ENCODE results near the gene PIGN. TPM values are rescaled to one million over a fixed set of nuclear protein-coding genes. Genes with fewer than 3 reads are reported as not detected.

Gene PIGN
- total RNA-seq, 5 donors from 2014 or later (not counting 1 experiment from before 2014, with no cell fraction given): 19.5 to 24.0 (median 21.8) TPM

DNA sequence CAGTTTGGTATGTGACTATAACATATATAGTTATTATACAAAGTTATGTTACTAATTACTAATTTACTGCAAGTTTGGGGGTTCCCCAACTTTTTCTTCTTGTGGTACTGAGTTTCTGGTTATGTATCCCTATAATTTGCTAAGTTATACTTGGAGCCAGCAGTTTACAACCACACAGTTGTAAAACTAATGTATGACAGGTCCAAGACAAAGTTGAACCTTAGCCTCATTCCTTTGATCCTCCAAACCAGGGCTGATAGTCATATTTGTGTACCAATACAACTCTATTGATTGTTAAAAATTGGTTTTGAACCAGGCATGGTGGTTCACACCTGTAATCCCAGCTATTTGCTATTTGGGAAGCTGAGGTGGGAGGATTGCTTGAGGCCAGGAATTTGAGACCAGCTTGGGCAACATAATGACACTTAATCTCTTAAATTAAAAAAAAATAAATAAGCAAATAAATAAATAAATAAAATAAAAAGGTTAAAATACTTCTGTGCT lies 24.5 kb upstream of the PIGN start:
- POLR2A ChIA-PET: no interaction called here
- ATAC-seq (replicated peaks in 1 of 4) (no peak), DNase-seq (no peak)
- Histone ChIP-seq H3K36me3 (ENCODE audit: control insufficient read depth in 2 of 2, extremely low read depth in 1 of 2, insufficient read depth in 1 of 2, low read length in 1 of 2) (peaks cover 9 to 23% of the 10 kb centered on the region in 2 donors), H3K4me3 (ENCODE audit: control insufficient read depth in 1 of 2, extremely low read depth in 1 of 2, low read length in 1 of 2) (no peak overlapping the region), H3K4me1 (ENCODE audit: control insufficient read depth in 1 of 2, extremely low read depth in 1 of 2, insufficient read depth in 2 of 2, low read length in 2 of 2) (no peaks in the 10 kb centered on the region), H3K27ac (ENCODE audit: low read length) (no peak overlapping the region), H3K9me3 (no peaks in the 10 kb centered on the region), H3K27me3 (replicated peaks in 1 of 2; ENCODE audit: control insufficient read depth in 2 of 2, extremely low read depth in 1 of 2, insufficient read depth in 2 of 2, low read length in 1 of 2) (no peaks in the 10 kb centered on the region)
- H3K36me3 Mint-ChIP-seq: peaks cover 33% of the 10 kb centered on the region
- H3K27ac Mint-ChIP-seq: no peak overlapping the region
- H3K4me3 Mint-ChIP-seq: no peak overlapping the region
- CTCF ChIA-PET: interaction anchor here in 1 of 2 donors (1.0 kb wide), 1 partner anchor 9 kb away, joined by 3 read pairs; no protein-coding TSS in a partner anchor
- no peaks in the 10 kb centered on the region for H3K9me3 Mint-ChIP-seq
- peaks cover 47 to 56% (median 47%) of the 10 kb centered on the region in 3 donors for H3K4me1 Mint-ChIP-seq
- no peaks in the 10 kb centered on the region for H3K27me3 Mint-ChIP-seq

GRCh38 chr18:62210138-62210537 lies 23.3 kb upstream of the PIGN start:
- H3K36me3 Mint-ChIP-seq: peaks cover 29% of the 10 kb centered on the region
- Histone ChIP-seq H3K36me3 (ENCODE audit: control insufficient read depth in 2 of 2, extremely low read depth in 1 of 2, insufficient read depth in 1 of 2, low read length in 1 of 2) (peaks cover 9 to 23% of the 10 kb centered on the region in 2 donors), H3K27ac (ENCODE audit: low read length) (no peak overlapping the region), H3K9me3 (no peaks in the 10 kb centered on the region), H3K4me1 (ENCODE audit: control insufficient read depth in 1 of 2, extremely low read depth in 1 of 2, insufficient read depth in 2 of 2, low read length in 2 of 2) (no peaks in the 10 kb centered on the region), H3K27me3 (replicated peaks in 1 of 2; ENCODE audit: control insufficient read depth in 2 of 2, extremely low read depth in 1 of 2, insufficient read depth in 2 of 2, low read length in 1 of 2) (no peaks in the 10 kb centered on the region), H3K4me3 (ENCODE audit: control insufficient read depth in 1 of 2, extremely low read depth in 1 of 2, low read length in 1 of 2) (no peak overlapping the region)
- no peaks in the 10 kb centered on the region for H3K27me3 Mint-ChIP-seq
- POLR2A ChIA-PET: no interaction called here
- no peaks in the 10 kb centered on the region for H3K9me3 Mint-ChIP-seq
- H3K27ac Mint-ChIP-seq: no peak overlapping the region
- no CpG with 5 or more reads among the region's 1 CpG for WGBS (ENCODE audit: insufficient coverage)
- DNase-seq (no peak), ATAC-seq (replicated peaks in 1 of 4) (no peak)
- no peak overlapping the region for H3K4me3 Mint-ChIP-seq
- CTCF ChIA-PET: interaction anchor here (0.6 to 1.3 kb wide), 4 partner anchors 15 to 1047 kb away, joined by 3 to 4 read pairs (median 4); partner anchors contain the start of gene PIGN (in 1 of the 2)
- H3K4me1 Mint-ChIP-seq: peaks cover 54 to 62% (median 56%) of the 10 kb centered on the region in 3 donors

DNA sequence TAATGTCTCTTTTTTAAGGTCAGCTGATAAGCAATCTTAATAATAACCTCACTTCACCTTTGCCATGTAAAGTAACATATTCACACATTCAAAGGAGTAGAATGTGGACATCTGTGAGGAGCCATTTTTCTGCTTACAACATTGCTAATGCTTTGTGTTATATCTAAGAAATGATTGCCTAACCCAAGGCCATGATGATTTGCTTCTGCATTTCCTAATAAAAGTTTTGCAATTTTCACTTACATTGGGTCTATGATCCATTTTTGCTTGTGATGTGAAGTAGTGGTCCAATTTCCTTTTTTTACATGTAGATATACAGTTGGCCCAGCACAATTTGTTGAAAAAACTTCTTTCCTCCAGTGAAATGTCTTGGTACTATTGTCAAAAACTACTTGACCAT lies 22.2 kb upstream of the PIGN start:
- POLR2A ChIA-PET: no interaction called here

GRCh38 chr18:62206593-62206992 lies 19.7 kb upstream of the PIGN start:
- CTCF ChIA-PET: no interaction called here
- Mint-ChIP-seq H3K36me3 (peaks cover 18% of the 10 kb centered on the region), H3K9me3 (no peaks in the 10 kb centered on the region), H3K4me3 (no peak overlapping the region), H3K27ac (no peak overlapping the region), H3K27me3 (no peaks in the 10 kb centered on the region), H3K4me1 (peaks cover 57 to 62% (median 60%) of the 10 kb centered on the region in 3 donors)
- no peak overlapping the region for H3K27ac ChIP-seq (ENCODE audit: low read length)
- no peak for ATAC-seq (replicated peaks in 1 of 4)
- no peak overlapping the region for H3K4me3 ChIP-seq (ENCODE audit: control insufficient read depth in 1 of 2, extremely low read depth in 1 of 2, low read length in 1 of 2)
- H3K27me3 ChIP-seq (replicated peaks in 1 of 2; ENCODE audit: control insufficient read depth in 2 of 2, extremely low read depth in 1 of 2, insufficient read depth in 2 of 2, low read length in 1 of 2): no peaks in the 10 kb centered on the region
- POLR2A ChIA-PET: no interaction called here
- peaks cover 0 to 5% of the 10 kb centered on the region in 2 donors for H3K36me3 ChIP-seq (ENCODE audit: control insufficient read depth in 2 of 2, extremely low read depth in 1 of 2, insufficient read depth in 1 of 2, low read length in 1 of 2)
- no peaks in the 10 kb centered on the region for H3K9me3 ChIP-seq
- no peaks in the 10 kb centered on the region for H3K4me1 ChIP-seq (ENCODE audit: control insufficient read depth in 1 of 2, extremely low read depth in 1 of 2, insufficient read depth in 2 of 2, low read length in 2 of 2)
- DNase-seq: no peak
- WGBS (ENCODE audit: insufficient coverage): no CpG with 5 or more reads among the region's 4 CpGs

More for the DNA sequence above, 22.2 kb upstream of the PIGN start:
- H3K9me3 Mint-ChIP-seq: no peaks in the 10 kb centered on the region
- Histone ChIP-seq H3K27me3 (replicated peaks in 1 of 2; ENCODE audit: control insufficient read depth in 2 of 2, extremely low read depth in 1 of 2, insufficient read depth in 2 of 2, low read length in 1 of 2) (no peaks in the 10 kb centered on the region), H3K36me3 (ENCODE audit: control insufficient read depth in 2 of 2, extremely low read depth in 1 of 2, insufficient read depth in 1 of 2, low read length in 1 of 2) (peaks cover 3 to 13% of the 10 kb centered on the region in 2 donors), H3K27ac (ENCODE audit: low read length) (no peak overlapping the region), H3K9me3 (no peaks in the 10 kb centered on the region), H3K4me1 (ENCODE audit: control insufficient read depth in 1 of 2, extremely low read depth in 1 of 2, insufficient read depth in 2 of 2, low read length in 2 of 2) (no peaks in the 10 kb centered on the region), H3K4me3 (ENCODE audit: control insufficient read depth in 1 of 2, extremely low read depth in 1 of 2, low read length in 1 of 2) (no peak overlapping the region)
- DNase-seq: no peak
- H3K27me3 Mint-ChIP-seq: no peaks in the 10 kb centered on the region
- H3K4me3 Mint-ChIP-seq: no peak overlapping the region
- H3K27ac Mint-ChIP-seq: no peak overlapping the region
- ATAC-seq (replicated peaks in 1 of 4): no peak
- CTCF ChIA-PET: interaction anchor here (1.0 to 1.3 kb wide), 2 partner anchors 26 to 41 kb away, joined by 3 to 4 read pairs; no protein-coding TSS in a partner anchor
- peaks cover 32% of the 10 kb centered on the region for H3K36me3 Mint-ChIP-seq
- peaks cover 55 to 61% (median 60%) of the 10 kb centered on the region in 3 donors for H3K4me1 Mint-ChIP-seq

GRCh38 chr18:62205824-62206223 lies 19.0 kb upstream of the PIGN start:
- ATAC-seq (replicated peaks in 1 of 4): no peak
- DNase-seq: no peak
- no peaks in the 10 kb centered on the region for H3K27me3 ChIP-seq (replicated peaks in 1 of 2; ENCODE audit: control insufficient read depth in 2 of 2, extremely low read depth in 1 of 2, insufficient read depth in 2 of 2, low read length in 1 of 2)
- no peaks in the 10 kb centered on the region for H3K4me1 ChIP-seq (ENCODE audit: control insufficient read depth in 1 of 2, extremely low read depth in 1 of 2, insufficient read depth in 2 of 2, low read length in 2 of 2)
- Mint-ChIP-seq H3K27me3 (no peaks in the 10 kb centered on the region), H3K9me3 (no peaks in the 10 kb centered on the region), H3K27ac (no peak overlapping the region), H3K36me3 (peaks cover 15% of the 10 kb centered on the region), H3K4me1 (peaks cover 57 to 62% (median 60%) of the 10 kb centered on the region in 3 donors), H3K4me3 (no peak overlapping the region)
- CTCF ChIA-PET: no interaction called here
- no peaks in the 10 kb centered on the region for H3K9me3 ChIP-seq
- POLR2A ChIA-PET: no interaction called here
- no peaks in the 10 kb centered on the region for H3K36me3 ChIP-seq (ENCODE audit: control insufficient read depth in 2 of 2, extremely low read depth in 1 of 2, insufficient read depth in 1 of 2, low read length in 1 of 2)
- 100% methylated on average over 1 of the region's 4 CpGs for WGBS (ENCODE audit: insufficient coverage)
- no peak overlapping the region for H3K4me3 ChIP-seq (ENCODE audit: control insufficient read depth in 1 of 2, extremely low read depth in 1 of 2, low read length in 1 of 2)
- no peak overlapping the region for H3K27ac ChIP-seq (ENCODE audit: low read length)

GRCh38 chr18:62201870-62202269 lies 15.0 kb upstream of the PIGN start:
- no peak overlapping the region for H3K4me3 Mint-ChIP-seq
- POLR2A ChIA-PET: interaction anchor here in 1 of 2 donors (0.6 kb wide), 1 partner anchor 159 kb away, joined by 3 read pairs; no protein-coding TSS in a partner anchor
- Histone ChIP-seq H3K9me3 (no peaks in the 10 kb centered on the region), H3K27ac (ENCODE audit: low read length) (no peak overlapping the region), H3K4me1 (ENCODE audit: control insufficient read depth in 1 of 2, extremely low read depth in 1 of 2, insufficient read depth in 2 of 2, low read length in 2 of 2) (peaks cover 0 to 5% of the 10 kb centered on the region in 2 experiments), H3K27me3 (replicated peaks in 1 of 2; ENCODE audit: control insufficient read depth in 2 of 2, extremely low read depth in 1 of 2, insufficient read depth in 2 of 2, low read length in 1 of 2) (no peaks in the 10 kb centered on the region), H3K36me3 (ENCODE audit: control insufficient read depth in 2 of 2, extremely low read depth in 1 of 2, insufficient read depth in 1 of 2, low read length in 1 of 2) (no peaks in the 10 kb centered on the region), H3K4me3 (ENCODE audit: control insufficient read depth in 1 of 2, extremely low read depth in 1 of 2, low read length in 1 of 2) (no peak overlapping the region)
- no peaks in the 10 kb centered on the region for H3K9me3 Mint-ChIP-seq
- CTCF ChIA-PET: interaction anchor here in 1 of 2 donors (1.2 kb wide), 1 partner anchor 47 kb away, joined by 9 read pairs; no protein-coding TSS in a partner anchor
- H3K36me3 Mint-ChIP-seq: peaks cover 7% of the 10 kb centered on the region
- H3K4me1 Mint-ChIP-seq: peaks cover 54 to 60% (median 59%) of the 10 kb centered on the region in 3 donors
- ATAC-seq (replicated peaks in 1 of 4) (no peak), DNase-seq (no peak)
- H3K27ac Mint-ChIP-seq: no peak overlapping the region
- no peaks in the 10 kb centered on the region for H3K27me3 Mint-ChIP-seq
- WGBS (ENCODE audit: insufficient coverage): no CpG with 5 or more reads among the region's 1 CpG

Data from T-cell (primary cell).